A172 (cell line): ENCODE measurements around the gene PRKAR1B. TPM values are rescaled to one million over a fixed set of nuclear protein-coding genes. Genes with fewer than 3 reads are reported as not detected.
"Not testable (repeated sequence)": the region's sequence is repeated elsewhere in the genome, so short reads cannot be mapped to it uniquely, and the experiment has no call there.

ENCODE experiments used
- DNase-seq: peaks from one replicate; pipeline ENCODE4 v3.0.0-alpha.2; 2015; ENCODE audit warnings: low spot score
- total RNA-seq: library from RNA; depleted of rRNA; stranded (reverse); fragments of >200 nt; shearing (Covaris generic); gene quantifications from 2 replicates; pipeline ENCODE4 v1.2.3, GENCODE V29; 2014

Gene PRKAR1B
- total RNA-seq, 1 experiment from 2014 or later: 31.3 TPM

- no peak for DNase-seq
Observed at GRCh38 chr7:621572-622285, 105.4 kb downstream of the PRKAR1B start.

GRCh38 chr7:620885-621284 is 106.2 kb downstream of the PRKAR1B start:
- peak; percentile 26 for DNase-seq

GRCh38 chr7:620056-620455 is 107.0 kb downstream of the PRKAR1B start:
- DNase-seq: peak; percentile 99

- no peak for DNase-seq
Observed at GRCh38 chr7:619368-619840, 107.7 kb downstream of the PRKAR1B start.

- no peak for DNase-seq
Observed at GRCh38 chr7:618539-619367, 108.3 kb downstream of the PRKAR1B start.

GRCh38 chr7:617614-618538 is 109.2 kb downstream of the PRKAR1B start:
- DNase-seq: no peak

- no peak for DNase-seq
Observed at GRCh38 chr7:613442-614140, 113.5 kb downstream of the PRKAR1B start.

- not testable (repeated sequence) for DNase-seq
Observed at GRCh38 chr7:611837-612236, 115.2 kb downstream of the PRKAR1B start.

- no peak for DNase-seq
Observed at GRCh38 chr7:611281-611810, 115.7 kb downstream of the PRKAR1B start.

- DNase-seq: no peak
Observed at GRCh38 chr7:610531-611280, 116.4 kb downstream of the PRKAR1B start.

- DNase-seq: no peak
Observed at GRCh38 chr7:610141-610530, 116.9 kb downstream of the PRKAR1B start.

GRCh38 chr7:609365-609764 is 117.7 kb downstream of the PRKAR1B start:
- no peak for DNase-seq

GRCh38 chr7:608954-609353 is 118.1 kb downstream of the PRKAR1B start:
- no peak for DNase-seq

GRCh38 chr7:608361-608760 is 118.7 kb downstream of the PRKAR1B start:
- DNase-seq: no peak

GRCh38 chr7:607938-608337 is 119.1 kb downstream of the PRKAR1B start:
- no peak for DNase-seq

- DNase-seq: no peak
Observed at GRCh38 chr7:605661-606450, 121.2 kb downstream of the PRKAR1B start.

- DNase-seq: no peak
Observed at GRCh38 chr7:604884-605531, 122.1 kb downstream of the PRKAR1B start.

GRCh38 chr7:604001-604883 is 122.8 kb downstream of the PRKAR1B start:
- peak; percentile 96 for DNase-seq
